Psoas muscle (tissue), 8 donors: ENCODE measurements around the gene BAHCC1. TPM values are rescaled to one million over a fixed set of nuclear protein-coding genes. Genes with fewer than 3 reads are reported as not detected.

Experiments
- ATAC-seq, 4 donors: fragments of 200-7000 bp; cut with Tn5 transposase; one replicate each; pipeline ENCODE4 v1.9.1; 2020; ENCODE audit warnings: moderate library complexity in 3 of 4, mild to moderate bottlenecking in 2 of 4
- DNase-seq, 2 donors: peaks; one replicate each; pipeline ENCODE4 v3.0.0-alpha.2; 2020
- H3K27ac ChIP-seq: fragments of 200-600 bp; one replicate; pipeline ENCODE4 v1.8.0; 2022
- H3K27me3 ChIP-seq, 3 donors: fragments of 200-600 bp in 1 of 3; one replicate each; pipeline versions ENCODE4 v1.6.1 to v1.8.0; 2013 to 2022; ENCODE audit warnings: low read length in 2 of 3, mild to moderate bottlenecking in 2 of 3, moderate library complexity in 1 of 3; ENCODE audit not compliant: insufficient read depth in 3 of 3
- H3K36me3 ChIP-seq, 2 donors: fragments of 200-600 bp in 1 of 2; one replicate each; pipeline versions ENCODE4 v1.6.1 to v1.8.0; 2013 to 2022; ENCODE audit warnings: low read depth in 1 of 2, mild to moderate bottlenecking in 1 of 2, moderate library complexity in 1 of 2; ENCODE audit not compliant: insufficient read depth in 1 of 2
- H3K4me1 ChIP-seq: fragments of 200-600 bp; one replicate; pipeline ENCODE4 v1.8.0; 2022
- H3K4me3 ChIP-seq: fragments of 200-600 bp; one replicate; pipeline ENCODE4 v1.8.0; 2022; ENCODE audit warnings: mild to moderate bottlenecking
- H3K9me3 ChIP-seq: fragments of 200-600 bp; one replicate; pipeline ENCODE4 v1.8.0; 2022
- WGBS, 3 donors: extraction: QIAGEN DNeasy Blood & Tissue Kit; methylation state at CpG; one replicate each; pipeline versions ENCODE4 v1.1.6 to v1.1.7; 2013; 5-methylcytosine and 5-hydroxymethylcytosine counted together
- intact Hi-C, 2 donors: fragments of 100-400 bp; cut with DNase I; formaldehyde crosslinking; loops; one replicate each; pipeline versions ENCODE4 v1.11.0 to v1.14.2; 2022
- polyA plus RNA-seq, 3 donors: library from polyadenylated mRNA; stranded (reverse); fragments of 200-250 nt; gene quantifications; one replicate each; pipeline ENCODE4 v1.2.3, GENCODE V29; 2013
- total RNA-seq, 4 donors: library from RNA; stranded (reverse); fragmentation: NEBNext Ultra II Directional in 2 of 4; extraction: Animal tissue kit (Norgen Biotek cat#: 25700) in 2 of 4; gene quantifications; one replicate each; pipeline versions ENCODE4 v1.2.1 to v1.2.4, GENCODE V29; 2021 to 2023
- TF ChIP-seq, protein P1 (sequence below): fragments of 200-600 bp; IDR thresholded peaks from one replicate; pipeline ENCODE4 v1.8.0; 2022; ENCODE audit warnings: antibody characterized with exemption
- donor health status: healthy with polysubstance abuse.
- donor health status: DM: no; HTN: no; CAD: no; lungs with moderate emphysema.
- donor health status: Bipolar disorder and iron deficiency.
- donor health status: healthy.
- donor health status: DM: yes; HTN: yes; CAD: no.
- donor health status: DM: no; HTN: no; CAD: no.
- donor health status: DM: no; HTN: no; CAD: no.
- donor health status: DM: yes; HTN: yes; CAD: no.

The BAHCC1 gene
- total and polyA plus RNA-seq, 7 donors: 2.8 to 10.7 (median 6.6) TPM

- Histone ChIP-seq H3K9me3 (no peaks in the 10 kb centered on the region), H3K27me3 (no peaks in the 10 kb centered on the region), H3K4me3 (peak overlapping the region; percentile 76), H3K27ac (peak overlapping the region; percentile 99), H3K36me3 (no peaks in the 10 kb centered on the region), H3K4me1 (peaks cover 54% of the 10 kb centered on the region)
- intact Hi-C loops: loop anchor here in 1 of 2 donors (5.0 kb wide), 1 partner anchor 81 kb away; no protein-coding TSS in a partner anchor
- WGBS, 3 donors: 50 to 66% (median 55%) methylated on average over 20 of the region's 20 CpGs
- DNase-seq (peak in 1 of 2 donors; percentile 51), ATAC-seq (no peak)
- TF ChIP-seq, protein P1, sequence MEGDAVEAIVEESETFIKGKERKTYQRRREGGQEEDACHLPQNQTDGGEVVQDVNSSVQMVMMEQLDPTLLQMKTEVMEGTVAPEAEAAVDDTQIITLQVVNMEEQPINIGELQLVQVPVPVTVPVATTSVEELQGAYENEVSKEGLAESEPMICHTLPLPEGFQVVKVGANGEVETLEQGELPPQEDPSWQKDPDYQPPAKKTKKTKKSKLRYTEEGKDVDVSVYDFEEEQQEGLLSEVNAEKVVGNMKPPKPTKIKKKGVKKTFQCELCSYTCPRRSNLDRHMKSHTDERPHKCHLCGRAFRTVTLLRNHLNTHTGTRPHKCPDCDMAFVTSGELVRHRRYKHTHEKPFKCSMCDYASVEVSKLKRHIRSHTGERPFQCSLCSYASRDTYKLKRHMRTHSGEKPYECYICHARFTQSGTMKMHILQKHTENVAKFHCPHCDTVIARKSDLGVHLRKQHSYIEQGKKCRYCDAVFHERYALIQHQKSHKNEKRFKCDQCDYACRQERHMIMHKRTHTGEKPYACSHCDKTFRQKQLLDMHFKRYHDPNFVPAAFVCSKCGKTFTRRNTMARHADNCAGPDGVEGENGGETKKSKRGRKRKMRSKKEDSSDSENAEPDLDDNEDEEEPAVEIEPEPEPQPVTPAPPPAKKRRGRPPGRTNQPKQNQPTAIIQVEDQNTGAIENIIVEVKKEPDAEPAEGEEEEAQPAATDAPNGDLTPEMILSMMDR: no peak
Measured at GRCh38 chr17:81400996-81401722, 5.9 kb downstream of the BAHCC1 start.

- ATAC-seq (peak in 2 of 4 donors; percentile 17 to 24), DNase-seq (peak; percentile 62 to 70)
- H3K27ac ChIP-seq: peak overlapping the region; percentile 99
- no peaks in the 10 kb centered on the region for H3K36me3 ChIP-seq
- H3K4me1 ChIP-seq: peaks cover 62% of the 10 kb centered on the region
- intact Hi-C loops: loop anchor here in 1 of 2 donors (5.0 kb wide), 1 partner anchor 80 kb away; no protein-coding TSS in a partner anchor
- TF ChIP-seq, protein P1: peak; percentile 12
- WGBS, 3 donors: 42 to 54% (median 42%) methylated on average over 18 to 19 of the region's 19 CpGs
- peak overlapping the region; percentile 76 for H3K4me3 ChIP-seq
- H3K27me3 ChIP-seq: no peaks in the 10 kb centered on the region
- H3K9me3 ChIP-seq: no peaks in the 10 kb centered on the region
Measured at GRCh38 chr17:81401723-81402529, 6.7 kb downstream of the BAHCC1 start.

- Histone ChIP-seq H3K36me3 (no peaks in the 10 kb centered on the region), H3K9me3 (no peaks in the 10 kb centered on the region), H3K4me3 (peak overlapping the region; percentile 76), H3K27me3 (no peaks in the 10 kb centered on the region), H3K27ac (peak overlapping the region; percentile 99), H3K4me1 (peaks cover 65% of the 10 kb centered on the region)
- peak in 1 of 2 donors; percentile 37 for DNase-seq
- TF ChIP-seq, protein P1: no peak
- WGBS, 3 donors: 57 to 60% (median 57%) methylated on average over 9 of the region's 9 CpGs
- ATAC-seq: no peak
- intact Hi-C loops: loop anchor here in 1 of 2 donors (5.0 kb wide), 1 partner anchor 80 kb away; no protein-coding TSS in a partner anchor
Measured at GRCh38 chr17:81402530-81402941, 7.3 kb downstream of the BAHCC1 start.

DNA sequence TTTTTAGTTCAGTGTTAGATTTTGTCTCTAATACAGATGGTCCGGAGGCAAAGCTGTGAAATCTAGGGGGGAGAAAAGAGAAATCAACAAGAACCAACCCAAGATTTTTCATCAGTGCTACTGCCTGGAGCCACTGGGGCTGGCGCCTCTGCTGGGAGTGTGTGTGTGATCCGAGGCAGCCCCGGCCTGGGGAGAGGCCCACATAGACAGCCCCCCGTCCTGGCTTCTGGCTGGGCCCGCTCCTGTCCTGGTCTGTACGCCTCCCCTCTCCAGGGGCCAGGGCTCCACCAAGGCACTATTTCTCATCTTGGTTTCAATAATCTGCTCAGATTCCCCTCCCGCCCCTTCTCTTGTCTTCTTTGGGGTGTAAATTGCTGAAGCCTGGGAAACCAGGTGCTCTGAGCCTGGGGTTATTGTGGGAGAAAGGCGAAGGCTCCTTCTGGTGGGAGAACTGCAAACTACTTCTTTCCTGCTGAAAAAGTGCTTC lies 7.8 kb downstream of the BAHCC1 start:
- Histone ChIP-seq H3K27me3 (no peaks in the 10 kb centered on the region), H3K4me3 (peak overlapping the region; percentile 76), H3K27ac (peak overlapping the region; percentile 99), H3K4me1 (peaks cover 65% of the 10 kb centered on the region), H3K9me3 (no peaks in the 10 kb centered on the region), H3K36me3 (no peaks in the 10 kb centered on the region)
- ATAC-seq (no peak), DNase-seq (no peak)
- WGBS, 3 donors: 76 to 80% (median 76%) methylated on average over 9 of the region's 9 CpGs
- intact Hi-C loops: loop anchor here in 1 of 2 donors (5.0 kb wide), 1 partner anchor 79 kb away; no protein-coding TSS in a partner anchor
- TF ChIP-seq, protein P1: no peak
